ENCODE measurements around the gene LYZL6. TPM values are rescaled to one million over a fixed set of nuclear protein-coding genes. Genes with fewer than 3 reads are reported as not detected.

The LYZL6 gene
- total RNA-seq, 1 donor from 2014 or later = not detected

- H3K27ac Mint-ChIP-seq (ENCODE audit: unreplicated experiment) = no peak overlapping the region
- no peak overlapping the region for H3K4me3 Mint-ChIP-seq
- H3K36me3 Mint-ChIP-seq (ENCODE audit: low read depth) = no peaks in the 10 kb centered on the region
- no peaks in the 10 kb centered on the region for H3K27me3 Mint-ChIP-seq (ENCODE audit: low read depth)
- H3K4me1 Mint-ChIP-seq = no peaks in the 10 kb centered on the region
- H3K9me3 Mint-ChIP-seq = no peaks in the 10 kb centered on the region
- DNase-seq (ENCODE audit: low read depth, low spot score) = no peak
- TF ChIP-seq CTCF (conservative IDR thresholded peaks at IDR 0.05) = no peak
Observed at GRCh38 chr17:35889241-35889640, 54.3 kb downstream of the LYZL6 start.

Other genes starting within 250 kb of the LYZL6 start
- 31.7 and 33.8 TPM in 2 replicates for gene RASL10B, start 212.1 kb downstream of the LYZL6 start, total RNA-seq
- 0.12 and 0.16 TPM in 2 replicates for gene GAS2L2, start 190.5 kb downstream of the LYZL6 start, total RNA-seq
- gene C17orf50, start 182.8 kb downstream of the LYZL6 start, total RNA-seq = 0.23 TPM in 1 of 2 replicates, not detected in the other
- 0.68 and 0.71 TPM in 2 replicates for gene MMP28, start 148.1 kb downstream of the LYZL6 start, total RNA-seq
- 300 and 320 TPM in 2 replicates for gene TAF15, start 134.2 kb downstream of the LYZL6 start, total RNA-seq
- gene HEATR9, start 74.8 kb downstream of the LYZL6 start, total RNA-seq = not detected in 2 replicates
- not detected in 2 replicates for gene CCL5, start 63.4 kb downstream of the LYZL6 start, total RNA-seq
- 5.0 and 5.7 TPM in 2 replicates for gene RDM1, start 12.9 kb downstream of the LYZL6 start, total RNA-seq
- gene CCL16, start 37.8 kb upstream of the LYZL6 start, total RNA-seq = not detected in 2 replicates
- not detected in 2 replicates for gene CCL14, start 43.0 kb upstream of the LYZL6 start, total RNA-seq
- not detected in 2 replicates for gene CCL15, start 57.8 kb upstream of the LYZL6 start, total RNA-seq
- gene CCL23, start 74.3 kb upstream of the LYZL6 start, total RNA-seq = not detected in 2 replicates
- gene CCL18, start 120.6 kb upstream of the LYZL6 start, total RNA-seq = not detected in 2 replicates
- gene CCL3, start 146.4 kb upstream of the LYZL6 start, total RNA-seq = not detected in 2 replicates
- gene CCL4, start 160.1 kb upstream of the LYZL6 start, total RNA-seq = not detected in 2 replicates
- gene TBC1D3B, start 232.9 kb upstream of the LYZL6 start, total RNA-seq = 12.5 and 13.2 TPM in 2 replicates